ENCODE results near the gene PIGS.
"Not testable (repeated sequence)": the region's sequence is repeated elsewhere in the genome, so short reads cannot be mapped to it uniquely, and the experiment has no call there.

Gene PIGS

DNA sequence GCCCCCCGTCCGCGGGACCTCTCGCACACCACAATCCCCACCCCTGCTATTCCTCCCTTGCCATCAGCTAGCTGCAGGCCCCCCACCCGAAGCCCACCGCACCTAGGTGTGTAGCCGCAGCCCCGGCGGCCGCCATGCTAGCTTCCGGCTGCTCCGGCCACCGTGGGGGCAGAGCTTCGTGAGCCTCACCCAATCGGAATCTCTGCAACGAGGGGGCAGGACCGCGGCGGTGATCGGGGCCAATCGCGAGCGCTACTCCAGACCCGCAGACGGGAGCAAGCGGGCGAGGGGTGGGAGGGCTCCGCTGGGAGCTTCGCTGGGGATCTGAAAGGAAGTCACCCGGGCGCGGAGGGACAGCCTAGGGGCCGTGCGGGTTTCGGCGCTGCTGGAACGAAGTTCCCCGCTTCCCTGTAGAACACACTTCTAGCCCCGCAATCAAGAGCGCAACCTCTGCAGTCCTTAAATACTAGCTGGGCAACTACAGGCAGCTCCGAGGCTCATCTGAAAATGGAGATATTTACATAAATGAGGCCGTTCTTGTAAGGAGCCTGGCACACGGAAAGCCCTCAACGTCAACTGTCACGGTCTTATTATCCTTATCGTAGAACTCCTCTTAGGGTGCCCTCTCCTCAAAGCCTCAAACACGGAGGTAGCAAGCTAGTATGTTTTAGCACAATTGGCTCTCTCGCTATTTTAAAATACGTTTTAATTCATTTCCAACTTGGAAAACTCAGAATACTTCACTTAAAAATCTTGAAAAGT is at the start of gene PIGS:
Gene PIGS (minus strand): TSS at position 164 of the 762 bp plus-strand sequence. CDS start 28 bp downstream, at position 136.
- peak; percentile 71 for DNase-seq

DNA sequence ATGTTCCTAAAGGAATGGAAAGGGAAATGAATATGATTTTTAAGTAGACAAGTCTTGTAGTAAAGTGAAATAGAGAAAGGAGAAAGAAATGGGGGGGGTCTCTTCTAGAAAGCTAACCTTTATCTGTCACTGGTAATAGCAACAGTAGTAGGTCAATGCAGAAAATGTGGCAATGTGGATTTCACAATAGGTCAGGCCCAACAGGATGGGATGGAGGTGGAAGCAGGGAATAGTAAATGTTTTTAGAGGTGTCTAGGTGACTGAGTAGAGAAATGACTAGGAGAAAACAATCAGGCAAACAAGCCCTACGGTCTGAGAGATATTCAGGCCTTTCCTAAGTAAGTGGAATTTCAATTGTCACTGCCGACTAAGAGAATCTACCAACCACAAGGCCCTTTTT is 48.7 kb upstream of the PIGS start:
- DNase-seq = no peak

DNA sequence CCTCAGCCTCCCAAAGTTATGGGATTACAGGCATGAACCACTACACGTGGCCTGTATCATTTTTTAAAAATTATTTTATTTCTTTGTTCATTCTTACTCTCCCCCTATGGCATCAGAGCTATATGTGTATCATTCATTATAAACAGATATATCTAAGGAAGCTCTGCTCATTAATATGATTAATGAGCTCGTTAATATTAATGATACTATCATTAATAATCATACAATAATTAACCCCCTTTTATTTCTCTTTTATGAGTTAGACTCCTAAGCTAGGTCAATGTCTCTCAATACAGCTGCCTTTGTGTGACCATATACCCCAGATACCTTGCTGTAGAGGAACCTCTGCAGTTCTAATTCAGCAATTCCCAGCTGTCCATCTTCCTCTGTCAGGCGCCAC is 47.1 kb upstream of the PIGS start:
- DNase-seq = no peak

DNA sequence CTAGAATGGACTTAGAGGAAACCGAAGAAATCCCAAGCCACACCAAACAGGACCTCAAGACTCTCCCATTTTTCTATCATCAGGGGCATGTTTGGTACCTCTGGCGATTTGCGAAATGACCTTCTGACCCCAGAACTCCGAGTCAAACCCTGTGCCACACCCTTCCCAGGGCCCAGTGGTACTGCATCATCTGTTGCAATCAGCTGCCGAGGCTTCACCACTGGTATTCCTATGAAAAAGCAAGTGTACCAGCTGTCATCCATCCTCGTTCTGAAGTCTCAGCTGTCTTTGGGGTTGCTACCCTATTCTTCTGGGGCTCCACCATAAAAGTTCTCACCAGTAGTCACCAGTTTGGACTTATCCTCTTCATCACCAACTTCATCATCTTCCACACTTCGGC is 45.0 kb upstream of the PIGS start:
- DNase-seq = no peak

DNA sequence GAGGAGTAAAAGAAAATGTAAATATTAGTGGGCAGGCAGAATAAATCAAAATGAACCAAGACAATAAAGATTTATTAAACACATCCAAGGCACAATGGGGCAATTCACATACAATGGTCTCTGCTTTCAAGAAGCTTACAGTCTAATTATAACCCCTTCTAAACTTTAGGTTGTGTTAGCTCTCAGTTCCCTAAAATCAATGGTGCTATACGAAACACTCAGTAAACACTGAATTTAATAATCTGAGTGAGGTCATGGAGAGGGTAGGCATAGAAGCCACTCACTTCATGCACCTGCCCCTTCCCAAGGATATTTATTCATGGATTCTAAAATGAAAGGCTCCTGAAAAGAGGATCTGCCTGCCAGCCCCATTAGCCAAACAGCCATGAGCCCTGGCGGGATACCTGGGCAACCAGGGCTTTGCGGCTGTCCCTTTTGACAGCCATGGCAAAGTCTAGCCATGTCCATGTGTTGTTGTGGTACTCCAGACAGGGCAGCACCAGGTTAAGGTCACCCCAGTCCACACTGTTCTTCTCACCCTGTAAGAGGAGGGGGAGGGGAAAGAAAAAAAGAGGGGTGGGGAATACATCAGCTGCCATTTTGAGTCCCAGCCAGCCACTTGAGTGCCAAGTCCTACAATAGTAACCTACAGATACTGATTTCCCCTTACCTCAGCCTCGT is 44.1 kb upstream of the PIGS start:
- no peak for DNase-seq

DNA sequence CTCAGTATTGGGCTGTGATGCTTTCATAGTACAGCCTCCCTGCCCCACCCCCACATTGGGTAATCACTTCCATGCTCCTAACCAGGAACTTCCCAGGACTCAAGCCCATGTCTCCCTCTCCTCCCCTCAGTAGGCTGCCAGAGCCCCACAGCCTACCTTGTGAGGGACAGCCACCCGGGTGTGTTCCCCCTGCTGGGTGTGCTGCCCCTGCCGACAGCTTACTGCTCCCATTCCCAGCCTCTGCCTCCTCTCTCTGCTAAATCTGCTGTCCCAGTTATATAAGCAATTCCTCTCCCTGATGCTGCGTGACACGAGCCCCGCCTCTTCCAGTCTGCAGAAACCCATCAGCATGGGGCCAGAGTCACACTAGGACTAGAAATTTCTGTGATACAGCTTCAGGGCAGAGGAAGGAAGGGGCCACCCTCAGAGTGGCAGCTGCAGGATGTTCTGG is 42.6 kb upstream of the PIGS start, which contains the start of gene RSKR:
Gene RSKR (minus strand): TSS at position 255 of the 451 bp plus-strand sequence. CDS start 24 bp downstream, at position 231.
- DNase-seq = no peak

DNA sequence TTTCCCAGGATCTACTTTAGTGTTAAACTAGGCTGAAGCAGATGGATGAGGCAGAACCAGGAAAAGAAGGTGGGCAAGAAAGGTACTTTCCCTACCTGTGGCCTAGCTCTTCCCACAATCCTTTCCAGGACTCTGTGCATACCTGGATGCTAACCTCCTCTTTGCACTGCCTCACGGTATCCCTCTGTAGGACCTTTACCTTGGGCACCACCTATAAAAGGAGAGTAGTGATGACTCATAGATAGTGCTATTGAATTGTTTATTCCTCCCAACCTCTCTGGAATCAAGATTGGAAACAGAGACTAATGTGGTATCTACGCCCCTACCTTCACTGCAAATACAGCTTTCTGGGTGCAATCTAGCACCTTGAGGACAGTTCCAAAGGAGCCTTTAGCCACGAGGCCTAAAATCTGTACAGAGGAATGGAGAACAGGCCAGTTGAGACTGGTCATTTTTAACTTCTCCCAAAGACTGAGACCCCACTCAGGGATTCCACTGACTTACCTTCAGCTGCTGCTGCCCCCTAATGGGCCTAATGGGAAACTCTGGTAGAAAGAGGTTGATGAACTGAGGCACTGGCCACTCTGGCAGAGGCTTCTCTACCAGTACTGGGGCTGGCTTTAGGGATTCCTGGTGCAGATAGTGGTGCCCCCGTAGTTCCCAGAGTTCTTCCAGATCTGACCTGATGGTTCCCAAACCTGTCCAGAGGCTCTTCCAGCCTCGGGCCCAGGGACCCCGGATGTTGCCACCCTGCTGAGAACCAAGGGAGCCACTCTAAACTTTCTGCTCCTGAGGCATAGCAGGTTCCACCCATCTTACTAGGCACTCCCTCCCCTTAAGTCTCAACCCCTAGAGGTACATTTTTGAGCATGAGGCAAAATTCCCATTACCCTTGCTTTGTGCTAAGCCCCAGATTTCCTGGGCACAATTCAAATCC is 41.9 kb upstream of the PIGS start:
- no peak for DNase-seq

DNA sequence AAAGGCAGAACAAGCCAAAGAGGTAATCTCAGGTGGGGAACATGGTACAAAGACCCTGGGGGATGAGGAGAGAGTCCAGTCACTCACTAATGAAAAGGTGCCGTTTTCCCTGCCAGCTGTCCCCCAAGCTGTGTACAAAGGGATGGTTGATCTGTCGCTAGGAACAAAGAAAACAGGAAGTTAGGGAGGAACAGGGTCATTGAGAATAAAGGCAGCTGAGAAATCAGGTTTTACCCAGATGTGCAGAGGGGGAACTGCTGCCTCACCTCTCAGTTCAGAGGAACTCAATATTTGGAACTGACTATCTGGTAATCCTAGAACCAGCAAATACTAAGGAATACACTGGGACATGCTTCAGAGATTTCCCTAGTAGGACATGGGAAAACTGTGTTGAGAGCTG is 41.2 kb upstream of the PIGS start:
- DNase-seq = no peak

DNA sequence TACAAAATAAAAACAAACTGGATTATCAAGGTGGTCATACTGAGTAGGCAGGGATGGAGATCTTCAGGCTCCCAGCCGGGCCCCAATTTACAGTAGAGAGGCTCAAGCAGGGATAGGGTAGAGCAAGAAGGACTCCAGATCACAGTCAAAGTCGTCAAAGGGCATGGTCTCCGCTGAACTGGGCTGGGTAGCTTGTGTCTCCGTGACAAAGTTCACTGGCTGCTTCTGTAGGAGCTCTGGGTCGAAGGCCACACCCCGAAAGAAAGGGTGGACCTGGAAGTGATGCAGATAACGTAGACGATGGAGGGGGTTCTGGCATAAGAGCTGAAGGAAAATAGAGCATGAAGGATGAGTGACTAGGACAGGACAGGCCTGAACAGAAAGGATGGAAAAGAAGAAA is 39.1 kb upstream of the PIGS start:
- DNase-seq = no peak

DNA sequence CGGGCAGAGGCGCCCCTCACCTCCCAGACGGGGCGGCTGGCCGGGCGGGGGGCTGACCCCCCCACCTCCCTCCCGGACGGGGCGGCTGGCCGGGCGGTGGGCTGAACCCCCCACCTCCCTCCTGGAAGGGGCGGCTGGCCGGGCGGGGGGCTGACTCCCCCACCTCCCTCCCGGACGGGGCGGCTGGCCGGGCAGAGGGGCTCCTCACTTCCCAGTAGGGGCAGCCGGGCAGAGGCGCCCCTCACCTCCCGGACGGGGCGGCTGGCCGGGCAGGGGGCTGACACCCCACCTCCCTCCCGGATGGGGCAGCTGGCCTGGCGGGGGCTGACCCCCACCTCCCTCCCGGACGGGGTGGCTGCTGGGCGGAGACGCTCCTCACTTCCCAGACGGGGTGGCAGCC is 32.7 kb upstream of the PIGS start:
- not testable (repeated sequence) for DNase-seq

DNA sequence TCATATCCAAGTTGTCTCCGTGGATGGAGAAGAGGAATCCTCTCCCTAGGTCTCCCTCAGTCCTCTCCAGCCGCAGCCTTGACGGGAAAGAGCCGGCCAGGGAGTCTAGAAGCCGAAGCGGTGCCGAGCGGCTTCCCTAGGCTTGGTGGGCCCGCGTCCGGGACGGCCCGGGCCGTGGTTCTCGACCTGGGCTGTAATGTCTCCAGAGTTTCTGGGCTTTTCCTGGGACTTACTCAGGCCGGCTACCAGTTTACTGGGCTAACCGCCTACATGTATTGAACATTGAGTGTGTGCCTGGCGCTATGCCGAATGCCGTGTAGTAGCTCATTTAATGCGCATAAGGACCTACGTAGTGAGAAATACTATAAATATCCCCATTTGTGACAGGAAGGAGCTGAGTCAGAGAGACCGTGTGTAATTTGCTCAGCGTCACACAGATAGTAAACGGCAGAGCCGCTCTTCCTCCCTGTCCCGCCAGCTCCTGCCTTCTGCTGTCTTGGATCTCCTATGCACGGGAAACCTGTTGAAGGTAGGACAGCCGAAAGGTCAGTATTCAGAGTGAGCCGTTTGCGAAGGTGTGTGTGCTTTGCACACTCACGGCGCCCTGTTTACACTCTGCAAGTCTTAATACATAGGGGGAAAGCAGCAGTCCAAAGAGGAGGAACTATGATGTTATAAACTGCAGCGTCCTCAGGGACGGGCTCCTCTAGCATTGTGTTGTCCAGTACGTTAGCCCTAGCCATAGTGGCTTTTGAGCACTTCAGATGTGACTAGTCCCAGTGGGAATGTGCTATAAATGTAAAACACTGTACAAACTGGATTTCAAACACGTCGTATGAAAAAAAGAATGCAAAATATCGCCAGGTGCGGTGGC is 28.2 kb upstream of the PIGS start:
- DNase-seq = peak; percentile 6

DNA sequence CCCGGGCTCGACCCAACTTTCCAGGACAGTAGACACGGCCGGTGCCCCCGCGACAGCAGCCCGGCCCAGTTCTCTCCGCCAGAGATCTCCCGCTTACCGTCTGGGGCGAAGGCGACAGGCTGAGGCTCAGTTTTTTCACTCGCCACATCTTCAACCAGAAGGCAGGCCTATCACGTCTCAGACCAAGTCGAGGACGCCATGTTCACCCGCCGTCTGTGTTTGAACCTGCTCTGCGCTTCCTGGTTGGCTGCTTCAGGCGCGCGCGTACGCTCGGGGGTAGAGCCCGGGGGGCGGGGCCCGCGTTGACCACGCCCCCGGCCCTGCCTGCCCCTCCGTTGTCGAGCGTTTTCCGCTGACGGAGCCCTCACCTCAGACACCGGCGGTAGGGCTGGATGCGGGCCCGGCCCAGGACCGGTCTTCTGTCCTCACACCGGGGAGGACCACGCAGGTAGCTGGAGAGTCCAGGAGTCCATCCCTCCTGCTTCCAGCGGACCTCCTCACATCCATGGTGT is 27.5 kb upstream of the PIGS start, which contains the start of gene SPAG5:
Gene SPAG5 (minus strand): TSS at position 227 of the 512 bp plus-strand sequence. CDS start 79 bp downstream, at position 148.
- DNase-seq = peak; percentile 63

DNA sequence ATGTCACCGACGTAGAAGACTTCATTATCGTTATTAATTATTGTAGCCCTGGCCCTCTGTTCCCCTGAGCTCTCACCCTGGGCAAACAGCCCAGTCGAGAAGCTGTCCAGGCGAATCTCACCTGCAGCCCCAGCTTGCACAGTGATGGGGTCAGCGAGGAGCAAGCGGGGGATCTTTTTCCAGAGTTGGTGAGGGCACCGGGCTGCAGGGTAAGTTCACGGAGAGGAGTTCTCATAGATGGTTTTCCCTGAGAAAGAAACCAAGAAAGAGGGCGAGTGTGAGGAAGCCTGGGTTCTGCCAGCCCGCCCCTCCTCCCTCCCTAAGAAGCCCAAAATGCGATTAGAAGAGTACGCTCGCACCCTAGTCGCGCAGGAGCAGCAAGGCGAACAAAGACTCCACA is 27.1 kb upstream of the PIGS start:
- no peak for DNase-seq

DNA sequence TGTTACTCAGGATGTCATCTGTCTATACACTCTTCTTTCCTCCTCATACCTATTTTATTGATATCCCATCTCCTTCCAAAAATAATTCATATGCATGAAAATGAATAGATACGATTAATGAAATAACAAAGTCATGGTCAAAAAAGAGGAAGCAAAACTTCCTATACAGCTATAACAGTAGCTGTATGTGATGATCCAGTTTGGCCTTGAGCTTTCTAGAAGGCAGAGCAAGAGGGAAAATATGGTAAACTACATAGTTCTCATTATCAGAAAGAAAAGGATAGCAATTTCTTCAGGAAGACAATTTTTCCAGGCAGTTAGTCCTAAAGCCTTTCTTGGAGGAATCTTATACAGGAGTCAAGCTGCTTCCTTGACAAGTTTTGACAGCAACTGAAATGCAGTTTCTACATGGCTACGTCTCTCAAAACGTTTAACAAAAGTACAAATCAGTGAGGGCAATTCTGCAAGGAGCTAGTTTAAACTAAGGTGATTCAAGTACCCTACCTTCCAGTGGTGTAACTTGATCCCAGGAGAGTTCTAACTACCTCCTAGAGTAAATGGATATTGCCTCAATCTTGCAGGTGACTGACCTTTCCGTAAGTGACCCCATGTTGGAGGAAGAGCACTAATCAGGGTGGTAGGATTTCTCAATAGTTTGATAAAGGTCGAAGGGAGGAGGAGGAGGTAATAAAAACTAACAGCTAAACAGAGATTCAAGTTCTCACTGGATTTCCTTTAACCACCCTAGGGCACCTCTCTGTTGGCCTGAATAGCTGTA is 26.5 kb upstream of the PIGS start:
- no peak for DNase-seq

DNA sequence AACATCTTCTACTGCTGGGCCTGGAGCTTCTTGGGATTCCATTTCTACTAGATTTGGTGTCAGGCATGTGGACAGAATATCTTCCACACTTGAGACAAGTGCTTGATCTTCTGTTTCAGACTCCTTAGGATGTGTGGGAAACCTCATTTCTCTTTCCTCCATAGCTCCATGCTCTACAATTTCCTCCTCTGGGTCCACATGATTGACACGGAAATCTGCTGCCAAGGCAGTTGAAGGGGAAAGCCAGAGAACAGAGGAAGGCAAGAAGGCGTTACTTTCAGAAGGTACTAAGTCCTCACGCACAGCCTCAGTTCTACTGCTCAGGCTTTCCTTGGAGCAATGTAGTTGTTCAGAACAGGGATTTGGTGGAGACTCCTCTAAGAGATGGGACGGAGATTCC is 20.9 kb upstream of the PIGS start:
- DNase-seq = no peak

DNA sequence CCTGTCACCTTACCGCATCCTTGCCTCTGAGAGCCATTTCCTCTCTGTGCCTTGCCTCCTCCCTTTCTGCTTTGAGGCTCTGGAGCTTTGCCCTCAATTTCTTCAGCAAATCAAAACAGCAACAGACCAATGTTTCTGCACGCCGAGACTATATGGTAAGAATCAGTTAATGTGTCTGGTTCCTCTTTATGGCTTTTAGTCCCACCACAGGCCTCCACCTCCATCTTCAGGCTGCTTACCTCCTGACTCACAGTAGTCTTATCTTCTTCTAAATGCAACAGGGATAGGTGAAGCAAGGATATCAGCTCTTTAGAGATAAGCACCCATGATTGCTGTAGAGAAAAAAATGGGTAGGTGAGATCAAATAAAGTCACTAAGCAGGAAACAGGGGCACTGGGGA is 14.5 kb upstream of the PIGS start:
- no peak for DNase-seq

DNA sequence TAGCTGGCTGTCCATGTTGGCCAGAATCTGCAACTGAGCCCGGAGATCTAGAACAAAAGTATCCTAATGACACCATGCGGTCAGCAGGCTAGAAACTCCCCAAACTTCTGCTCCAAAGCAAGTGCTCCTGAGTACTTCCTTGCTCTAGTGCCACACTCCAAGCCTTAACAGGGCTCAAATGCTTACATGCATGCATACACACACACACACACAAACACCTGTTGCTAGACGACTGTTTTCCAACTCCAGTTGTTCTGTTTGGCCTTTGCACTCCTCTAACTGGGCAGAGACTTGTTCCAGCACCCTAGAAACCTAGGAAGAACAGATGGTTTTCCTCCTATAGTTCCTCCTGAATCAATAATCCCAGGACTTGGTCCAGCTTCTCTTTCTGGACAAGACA is 13.1 kb upstream of the PIGS start:
- no peak for DNase-seq

DNA sequence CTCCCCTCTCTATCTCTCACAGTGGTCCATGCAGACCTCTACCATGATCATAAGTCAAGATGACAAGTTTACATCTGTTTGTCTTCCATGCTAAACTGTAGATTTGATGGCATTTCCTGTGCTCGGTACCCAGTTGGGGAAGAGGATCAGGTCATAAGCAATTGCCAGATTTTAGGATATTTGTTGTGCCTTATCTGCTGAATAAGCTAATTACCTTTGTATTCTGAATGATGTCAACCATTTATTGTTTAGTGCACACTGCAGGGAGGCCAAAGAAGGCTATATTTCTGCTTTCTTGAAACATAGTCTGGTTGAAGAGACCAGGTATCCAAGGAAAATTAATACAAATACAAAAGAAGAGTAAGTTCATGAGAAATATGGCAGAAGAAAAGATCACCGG is 11.2 kb upstream of the PIGS start:
- no peak for DNase-seq

DNA sequence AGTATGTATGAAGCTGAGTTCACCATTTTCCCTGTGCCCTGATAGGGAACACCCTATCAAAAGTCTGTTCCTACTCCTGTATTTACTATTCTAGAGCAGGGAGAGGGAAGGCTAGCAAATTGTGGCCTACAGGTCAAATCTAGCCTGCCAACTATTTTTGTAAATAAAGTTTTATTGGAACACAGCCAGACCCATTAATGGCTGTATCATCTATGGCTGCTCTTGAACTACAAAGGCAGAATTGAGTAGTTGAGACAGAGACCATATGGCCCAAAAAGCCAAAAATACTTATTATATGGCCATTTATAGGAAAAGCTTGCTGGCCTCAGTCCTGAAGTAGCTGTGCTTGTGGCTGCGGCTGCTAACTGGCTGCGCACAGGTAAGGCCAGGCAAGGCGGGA is 9.6 kb upstream of the PIGS start:
- no peak for DNase-seq

DNA sequence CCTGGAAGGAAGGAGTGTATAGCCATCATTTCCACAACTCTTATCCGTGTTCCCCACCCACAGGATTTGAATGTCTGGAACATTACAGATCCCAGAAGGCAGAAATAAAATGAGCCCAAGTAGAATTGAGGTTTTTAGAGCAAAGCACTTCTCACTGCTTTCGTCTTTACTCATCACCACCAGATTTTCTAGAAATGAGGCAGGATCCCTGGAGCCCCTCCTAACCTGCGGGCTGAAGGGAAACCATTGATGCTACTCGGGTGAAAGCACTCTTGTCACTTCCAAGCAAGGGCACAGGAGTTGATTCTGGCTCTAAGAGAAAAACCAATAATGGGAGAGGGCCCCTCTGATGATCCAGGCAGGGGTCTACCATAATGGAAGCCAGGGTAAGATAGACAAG is 8.2 kb upstream of the PIGS start:
- DNase-seq = no peak
